Melanocyte of skin (primary cell): ENCODE data around the gene PEX11B. TPM values are rescaled to one million over a fixed set of nuclear protein-coding genes. Genes with fewer than 3 reads are reported as not detected.

Experiments
- total RNA-seq, 2 donors: library from RNA; depleted of rRNA; stranded (reverse); fragments of >200 nt; gene quantifications; 2 replicates each; pipeline ENCODE4 v1.2.3, GENCODE V29; 2012

PEX11B gene
- total RNA-seq = 10 to 100 TPM; 22.3 to 23.1 TPM

GRCh38 chr1:145918144-145918991 lies at the start of gene PEX11B:
Gene PEX11B, minus strand, starts transcription at chr1:145918717. Its CDS starts 29 bp downstream, at chr1:145918688.

GRCh38 chr1:145964328-145965118 lies 46.0 kb upstream of the PEX11B start, which contains the start of the genes ANKRD34A and POLR3GL:
Gene ANKRD34A, minus strand, starts transcription at chr1:145964575. Its CDS starts 2,816 bp downstream, at chr1:145961759.
Gene POLR3GL, plus strand, starts transcription at chr1:145964690. Its CDS starts 10,176 bp downstream, at chr1:145974866.

GRCh38 chr1:145957443-145958319 lies 39.2 kb upstream of the PEX11B start, which contains the start of gene LIX1L:
Gene LIX1L, minus strand, starts transcription at chr1:145958017. Its CDS starts 90 bp downstream, at chr1:145957927.

GRCh38 chr1:145927063-145927886 lies 8.8 kb upstream of the PEX11B start, which contains the start of gene RBM8A:
Gene RBM8A, minus strand, starts transcription at chr1:145927484. Its CDS starts 58 bp downstream, at chr1:145927426.

GRCh38 chr1:145885738-145886287 lies 32.7 kb downstream of the PEX11B start, which contains the start of gene ANKRD35:
Gene ANKRD35, minus strand, starts transcription at chr1:145885866. Its CDS starts 108 bp downstream, at chr1:145885758.

Other genes with a start within 250 kb of the PEX11B start
- gene PDZK1, start 211.3 kb downstream of the PEX11B start, total RNA-seq = under 1 TPM; 0.33 to 0.34 TPM
- not detected for gene CD160, start 199.2 kb downstream of the PEX11B start, total RNA-seq
- 10 to 100 TPM in 1 of 2 donors, 1 to 10 TPM in 1; 8.3 to 11.0 TPM for gene RNF115, start 94.6 kb downstream of the PEX11B start, total RNA-seq
- gene POLR3C, start 94.5 kb downstream of the PEX11B start, total RNA-seq = 10 to 100 TPM; 42.0 to 47.8 TPM
- 1 to 10 TPM; 5.0 to 5.2 TPM for gene NUDT17, start 73.1 kb downstream of the PEX11B start, total RNA-seq
- gene PIAS3, start 59.6 kb downstream of the PEX11B start, total RNA-seq = 1 to 10 TPM; 5.2 to 7.3 TPM
- under 1 TPM; under 0.01 TPM for gene ANKRD35, start 32.9 kb downstream of the PEX11B start, total RNA-seq
- gene ITGA10, start 8.7 kb downstream of the PEX11B start, total RNA-seq = under 1 TPM; under 0.01 to 0.69 TPM
- gene RBM8A, start 8.8 kb upstream of the PEX11B start, total RNA-seq = 100 to 1,000 TPM in 1 of 2 donors, 10 to 100 TPM in 1; 65.0 to 102 TPM
- gene LIX1L, start 39.3 kb upstream of the PEX11B start, total RNA-seq = 10 to 100 TPM; 15.5 to 19.3 TPM
- gene ANKRD34A, start 45.9 kb upstream of the PEX11B start, total RNA-seq = under 1 TPM; 0.34 to 0.67 TPM
- 10 to 100 TPM in 1 of 2 donors, 1 to 10 TPM in 1; 9.7 to 11.7 TPM for gene POLR3GL, start 46.0 kb upstream of the PEX11B start, total RNA-seq
- 10 to 100 TPM; 63.3 to 75.0 TPM for gene TXNIP, start 77.9 kb upstream of the PEX11B start, total RNA-seq
- not detected for gene HJV, start 103.0 kb upstream of the PEX11B start, total RNA-seq
- under 1 TPM; 0.67 to 0.69 TPM for gene NBPF10, start 226.1 kb upstream of the PEX11B start, total RNA-seq